B cell (primary cell): ENCODE measurements around the gene SMARCC2. TPM values are rescaled to one million over a fixed set of nuclear protein-coding genes. Genes with fewer than 3 reads are reported as not detected.

ENCODE experiments used
- ATAC-seq: fragments of 200-7000 bp; cut with Tn5 transposase; one replicate; pipeline ENCODE4 v1.10.0; 2021; ENCODE audit warnings: low read depth, mild to moderate bottlenecking, moderate number of reproducible peaks, moderate library complexity
- CTCF ChIA-PET: fragments of 350-600 bp; sonication (Branson Sonifier 250); formaldehyde crosslinking; loops from one replicate; lab custom pipeline; 2021; ENCODE audit warnings: antibody characterized with exemption, inconsistent platforms; lab: Charles Lee
- POLR2A ChIA-PET: fragments of 350-600 bp; sonication (Branson Sonifier 250); formaldehyde crosslinking; loops from one replicate; lab custom pipeline; 2021; ENCODE audit warnings: antibody characterized with exemption; lab: Charles Lee
- DNase-seq: peaks from one replicate; pipeline ENCODE4 v3.0.0; 2013
- H2AFZ ChIP-seq: 2 replicates; pipeline ENCODE4 v1.6.1; 2012; ENCODE audit warnings: mild to moderate bottlenecking, low read depth, low read length; ENCODE audit not compliant: insufficient read depth, poor library complexity, severe bottlenecking
- H3K27ac ChIP-seq, 2 donors: 1 replicate in 1 of 2; 2 replicates in 1 of 2; pipeline ENCODE4 v1.5.1; 2012 to 2013; ENCODE audit warnings: low read length in 2 of 2, mild to moderate bottlenecking in 2 of 2, moderate library complexity in 1 of 2
- H3K27me3 ChIP-seq, 4 experiments: fragments of 200-600 bp in 1 of 4; sonication (generic) in 1 of 4; replicated peaks in 1 of 4; 1 replicate in 2 of 4; 2 replicates in 2 of 4; pipeline versions ENCODE4 v1.6.1 to v1.7.0; 2013 to 2016; ENCODE audit warnings: low read length in 3 of 4, mild to moderate bottlenecking in 2 of 4, mixed read lengths in 1 of 4, moderate library complexity in 1 of 4; ENCODE audit not compliant: insufficient read depth in 4 of 4, control insufficient read depth in 3 of 4; ENCODE audit errors: control extremely low read depth in 1 of 4
- H3K36me3 ChIP-seq, 2 experiments: replicated peaks in 1 of 2; 1 replicate in 1 of 2; 2 replicates in 1 of 2; pipeline versions ENCODE4 v1.6.1 to v1.7.1; 2013; ENCODE audit warnings: low read length in 1 of 2; ENCODE audit not compliant: insufficient read depth in 2 of 2, control insufficient read depth in 1 of 2; ENCODE audit errors: control extremely low read depth in 1 of 2, extremely low read depth in 1 of 2
- H3K4me1 ChIP-seq, 2 donors: fragments of 200-600 bp in 1 of 2; sonication (generic) in 1 of 2; 1 replicate in 1 of 2; 2 replicates in 1 of 2; pipeline versions ENCODE4 v1.5.1 to v1.6.1; 2013 to 2017; ENCODE audit warnings: low read length in 2 of 2; ENCODE audit not compliant: control insufficient read depth in 2 of 2, insufficient read depth in 2 of 2
- H3K4me2 ChIP-seq: replicated peaks from 2 replicates; pipeline ENCODE3; 2012; ENCODE audit warnings: mild to moderate bottlenecking, low read depth, low read length; ENCODE audit not compliant: poor library complexity, severe bottlenecking
- H3K4me3 ChIP-seq, 5 experiments: fragments of 200-600 bp in 1 of 5; sonication (generic) in 1 of 5; 1 replicate in 3 of 5; 2 replicates in 2 of 5; pipeline versions ENCODE4 v1.5.1 to v1.7.0; 2011 to 2016; ENCODE audit warnings: low read length in 4 of 5, mild to moderate bottlenecking in 4 of 5, low read depth in 2 of 5, control low read depth in 1 of 5, moderate library complexity in 1 of 5; ENCODE audit not compliant: insufficient read depth in 1 of 5; ENCODE audit errors: control extremely low read depth in 1 of 5, extremely low read depth in 1 of 5
- H3K79me2 ChIP-seq: fragments of 200-600 bp; sonication (generic); one replicate; pipeline ENCODE4 v1.6.0; 2016; ENCODE audit warnings: low read length; ENCODE audit not compliant: control insufficient read depth, insufficient read depth
- H3K9ac ChIP-seq: fragments of 200-600 bp; sonication (generic); 2 replicates; pipeline ENCODE4 v1.6.1; 2017; ENCODE audit warnings: mild to moderate bottlenecking, low read length, moderate library complexity
- H3K9me3 ChIP-seq, 3 donors: one replicate each; pipeline versions ENCODE4 v1.6.1 to v1.7.1; 2013; ENCODE audit warnings: low read length in 2 of 3; ENCODE audit not compliant: control insufficient read depth in 2 of 3, insufficient read depth in 1 of 3; ENCODE audit errors: control extremely low read depth in 1 of 3
- H4K20me1 ChIP-seq: 2 replicates; pipeline ENCODE4 v1.6.0; 2012; ENCODE audit warnings: mild to moderate bottlenecking, low read length; ENCODE audit not compliant: insufficient read depth, control insufficient read depth, poor library complexity, severe bottlenecking
- H3K27ac Mint-ChIP-seq: one replicate; pipeline ENCODE4 v1.8.0; 2021; ENCODE audit warnings: mixed read lengths
- H3K27me3 Mint-ChIP-seq: one replicate; pipeline ENCODE4 v1.8.0; 2021; ENCODE audit warnings: mixed read lengths
- H3K4me1 Mint-ChIP-seq: one replicate; pipeline ENCODE4 v1.8.0; 2021; ENCODE audit warnings: mixed read lengths
- H3K4me3 Mint-ChIP-seq: one replicate; pipeline ENCODE4 v1.8.0; 2021; ENCODE audit warnings: mixed read lengths
- H3K9me3 Mint-ChIP-seq: one replicate; pipeline ENCODE4 v1.8.0; 2022; ENCODE audit warnings: mixed read lengths; ENCODE audit not compliant: insufficient read depth
- CTCF ChIP-seq: fragments of 200-600 bp; IDR thresholded peaks from one replicate; pipeline ENCODE4 v1.8.0; 2022; ENCODE audit warnings: antibody characterized with exemption, mild to moderate bottlenecking
- EZH2 ChIP-seq: IDR thresholded peaks from 2 replicates; pipeline ENCODE4 v1.6.1; 2012; ENCODE audit warnings: borderline replicate concordance, low read depth, mild to moderate bottlenecking, moderate library complexity, low read length; ENCODE audit not compliant: insufficient read depth, poor library complexity, severe bottlenecking
- WGBS: methylation state at CpG from one replicate; pipeline ENCODE4 v1.1.5; 2013; ENCODE audit warnings: missing lambda C conversion rate; ENCODE audit not compliant: insufficient coverage; 5-methylcytosine and 5-hydroxymethylcytosine counted together
- intact Hi-C: fragments of 100-400 bp; cut with micrococcal nuclease; formaldehyde crosslinking; loops from one replicate; pipeline ENCODE4 v1.10.0; 2022
- polyA plus RNA-seq: library from polyadenylated mRNA; depleted of rRNA; stranded (reverse); fragments of >200 nt; gene quantifications from 2 replicates; pipeline ENCODE4 v1.2.3, GENCODE V29; 2012
- total RNA-seq, 2 donors: library from RNA; stranded (reverse); fragments of 120-200 nt in 1 of 2; gene quantifications; 1 replicate in 1 of 2; 2 replicates in 1 of 2; pipeline versions ENCODE4 v1.2.3 to v1.2.4, GENCODE V29; 2013 to 2022

SMARCC2 gene
- total and polyA plus RNA-seq, 2 donors (not counting 1 experiment from before 2014, with no cell fraction given) = 70.4 to 198 TPM

GRCh38 chr12:56172839-56173238 lies 16.4 kb downstream of the SMARCC2 start:
- Histone ChIP-seq H3K4me1 (no peaks in the 10 kb centered on the region), H3K27me3 (no peaks in the 10 kb centered on the region), H3K4me3 (no peak overlapping the region), H3K36me3 (peaks cover 3 to 72% of the 10 kb centered on the region in 2 experiments), H3K79me2 (no peaks in the 10 kb centered on the region), H3K27ac (no peak overlapping the region), H3K4me2 (no peak overlapping the region), H2AFZ (no peak overlapping the region), H4K20me1 (no peaks in the 10 kb centered on the region), H3K9ac (no peak overlapping the region), H3K9me3 (no peaks in the 10 kb centered on the region)
- Mint-ChIP-seq H3K9me3 (no peaks in the 10 kb centered on the region), H3K27me3 (no peaks in the 10 kb centered on the region), H3K4me3 (no peak overlapping the region), H3K27ac (no peak overlapping the region), H3K4me1 (no peaks in the 10 kb centered on the region)
- no peak for TF ChIP-seq CTCF
- TF ChIP-seq EZH2 = no peak
- 100% methylated on average over 5 of the region's 7 CpGs for WGBS
- intact Hi-C loops = no loop called here
- ATAC-seq (no peak), DNase-seq (no peak)
- ChIA-PET CTCF (no interaction called here), POLR2A (no interaction called here)

- H3K27me3 ChIP-seq = no peaks in the 10 kb centered on the region
- WGBS = 92% methylated on average over 11 of the region's 11 CpGs
- no peak for ATAC-seq
- H4K20me1 ChIP-seq = no peaks in the 10 kb centered on the region
- no peak overlapping the region for H3K4me2 ChIP-seq
- ChIA-PET CTCF (interaction anchor here (0.6 kb wide), 2 partner anchors 20 to 514 kb away, joined by 3 read pairs; partner anchors contain the start of gene SMARCC2), POLR2A (no interaction called here)
- H3K36me3 ChIP-seq = peaks cover 5 to 86% of the 10 kb centered on the region in 2 experiments
- H3K9me3 ChIP-seq = no peaks in the 10 kb centered on the region
- no peak for DNase-seq
- no peaks in the 10 kb centered on the region for H3K4me1 ChIP-seq
- Mint-ChIP-seq H3K27me3 (no peaks in the 10 kb centered on the region), H3K9me3 (no peaks in the 10 kb centered on the region), H3K4me3 (no peak overlapping the region), H3K27ac (peak overlapping the region; percentile 67), H3K4me1 (no peaks in the 10 kb centered on the region)
- no peak overlapping the region for H3K27ac ChIP-seq
- H3K4me3 ChIP-seq = no peak overlapping the region
- intact Hi-C loops = no loop called here
- no peak overlapping the region for H2AFZ ChIP-seq
- no peak for TF ChIP-seq CTCF
- TF ChIP-seq EZH2 = no peak
- no peaks in the 10 kb centered on the region for H3K79me2 ChIP-seq
- no peak overlapping the region for H3K9ac ChIP-seq
These were observed 20.0 kb downstream of the SMARCC2 start for GRCh38 chr12:56169229-56169759.
